AG04449 (cell line): ENCODE measurements around the gene CATSPER1.

ENCODE experiments used
- CTCF ChIA-PET: fragments of 350-600 bp; formaldehyde crosslinking; extraction: SDS; loops from one replicate; lab custom pipeline; 2021; ENCODE audit warnings: antibody characterized with exemption; lab: Yijun Ruan, JAX
- POLR2A ChIA-PET: fragments of 400-600, 350-600 bp; formaldehyde crosslinking; extraction: SDS; loops from one replicate; lab custom pipeline; 2020; ENCODE audit warnings: antibody characterized with exemption, inconsistent platforms; lab: Yijun Ruan, JAX
- DNase-seq: peaks from one replicate; pipeline ENCODE4 v3.0.0-alpha.2; 2010; ENCODE audit warnings: low read depth, low spot score
- H3K4me3 ChIP-seq: 2 replicates; pipeline ENCODE4 v1.5.1; 2011; ENCODE audit warnings: low read depth, mild to moderate bottlenecking, control low read depth, low read length
- CTCF ChIP-seq: IDR thresholded peaks from one replicate; pipeline ENCODE4 v1.5.1; 2011; ENCODE audit warnings: mild to moderate bottlenecking, moderate library complexity, low read length, control low read depth, inconsistent platforms; ENCODE audit not compliant: insufficient read depth; ENCODE audit errors: missing control alignments

CATSPER1 gene

GRCh38 chr11:66044757-66045156 lies 18.5 kb upstream of the CATSPER1 start:
- POLR2A ChIA-PET = interaction anchor here (0.8 kb wide), 1 partner anchor 129 kb away, joined by 3 read pairs; no protein-coding TSS in a partner anchor
- no peak for TF ChIP-seq CTCF
- DNase-seq = no peak
- no peak overlapping the region for H3K4me3 ChIP-seq
- CTCF ChIA-PET = interaction anchor here (0.7 to 8.5 kb wide), 32 partner anchors 9 to 340 kb away, joined by 3 to 118 read pairs (median 6); partner anchors contain the start of genes CATSPER1, FIBP, KAT5 and PACS1

- no peak overlapping the region for H3K4me3 ChIP-seq
- DNase-seq = no peak
- ChIA-PET CTCF (interaction anchor here (0.9 to 8.5 kb wide), 10 partner anchors 8 to 157 kb away, joined by 3 to 118 read pairs (median 27); partner anchors contain the start of genes CATSPER1, FIBP, PACS1 and SF3B2), POLR2A (no interaction called here)
- no peak for TF ChIP-seq CTCF
Measured at GRCh38 chr11:66042996-66043906, 17.0 kb upstream of the CATSPER1 start.

GRCh38 chr11:66042227-66042995 lies 16.1 kb upstream of the CATSPER1 start:
- CTCF ChIA-PET = interaction anchor here (1.1 to 8.5 kb wide), 7 partner anchors 9 to 76 kb away, joined by 3 to 118 read pairs (median 52); partner anchors contain the start of genes CATSPER1, PACS1 and SF3B2
- no peak for TF ChIP-seq CTCF
- POLR2A ChIA-PET = interaction anchor here (1.3 kb wide), 1 partner anchor 10 kb away, joined by 3 read pairs; the partner anchor contains the start of gene SF3B2
- H3K4me3 ChIP-seq = no peak overlapping the region
- DNase-seq = no peak

- ChIA-PET CTCF (interaction anchor here (1.0 to 5.4 kb wide), 5 partner anchors 10 to 28 kb away, joined by 3 to 56 read pairs (median 7); partner anchors contain the start of genes CATSPER1, GAL3ST3 and SF3B2), POLR2A (no interaction called here)
- no peak for TF ChIP-seq CTCF
- DNase-seq = no peak
- H3K4me3 ChIP-seq = no peak overlapping the region
Measured at GRCh38 chr11:66039765-66040164, 13.5 kb upstream of the CATSPER1 start.

- H3K4me3 ChIP-seq = no peak overlapping the region
- ChIA-PET CTCF (interaction anchor here (1.0 to 5.6 kb wide), 4 partner anchors 8 to 14 kb away, joined by 4 to 58 read pairs (median 30); partner anchors contain the start of gene CATSPER1), POLR2A (no interaction called here)
- no peak for DNase-seq
- TF ChIP-seq CTCF = no peak
Measured at GRCh38 chr11:66037327-66037726, 11.0 kb upstream of the CATSPER1 start.
